ENCODE measurements around the gene ABHD2. TPM values are rescaled to one million over a fixed set of nuclear protein-coding genes. Genes with fewer than 3 reads are reported as not detected.

Gene ABHD2
- total RNA-seq, 1 experiment from 2014 or later = 15.6 TPM

- Mint-ChIP-seq H3K4me3 (no peak overlapping the region), H3K9me3 (no peaks in the 10 kb centered on the region), H3K27me3 (ENCODE audit: low read depth) (no peaks in the 10 kb centered on the region), H3K4me1 (peaks cover 0 to 13% of the 10 kb centered on the region in 2 experiments; a peak in 2 of 4 replicates), H3K27ac (peak overlapping the region in 1 of 3 experiments; percentile 4; a peak in 3 of 7 replicates), H3K36me3 (ENCODE audit: insufficient read depth in 1 of 3, low read depth in 3 of 3) (peaks cover 0 to 4% (median 4%) of the 10 kb centered on the region in 3 experiments; a peak in 3 of 7 replicates)
- Histone ChIP-seq H4K20me1 (ENCODE audit: control insufficient read depth, insufficient read depth, insufficient read length) (no peaks in the 10 kb centered on the region), H3K9me3 (ENCODE audit: control insufficient read depth, low read depth, low read length) (no peaks in the 10 kb centered on the region), H4K5ac (ENCODE audit: insufficient read length, low read depth, low read length) (no peak overlapping the region), H3K27ac (ENCODE audit: insufficient read length, low read depth, low read length) (no peak overlapping the region), H2BK20ac (ENCODE audit: low read depth, low read length, poor library complexity, severe bottlenecking) (no peak overlapping the region), H3K79me2 (ENCODE audit: insufficient read depth, low read length) (no peaks in the 10 kb centered on the region), H2BK120ac (ENCODE audit: low read depth, low read length, poor library complexity, severe bottlenecking) (no peak overlapping the region), H3K23ac (ENCODE audit: insufficient read length, low read depth, low read length) (no peak overlapping the region), H3K14ac (ENCODE audit: insufficient read depth, low read length) (no peak overlapping the region), H2AFZ (ENCODE audit: low read length) (no peak overlapping the region), H4K91ac (ENCODE audit: insufficient read length, low read depth, low read length) (no peak overlapping the region), H3T11ph (ENCODE audit: low read length) (no peak overlapping the region), H3K27me3 (ENCODE audit: insufficient read depth, low read length) (no peaks in the 10 kb centered on the region), H2AK5ac (ENCODE audit: insufficient read length, low read length) (no peak overlapping the region), H3K4me2 (ENCODE audit: insufficient read depth, insufficient read length, low read length) (no peak overlapping the region), H3K18ac (ENCODE audit: insufficient read length, low read depth, low read length) (no peak overlapping the region), H2BK12ac (ENCODE audit: insufficient read length, low read depth, low read length) (no peak overlapping the region), H4K8ac (replicated peaks; ENCODE audit: insufficient read length, low read depth, low read length) (no peak overlapping the region), H2BK15ac (ENCODE audit: low read depth, low read length) (no peak overlapping the region), H3K56ac (ENCODE audit: insufficient read length, low read depth, low read length) (no peak overlapping the region), H3K23me2 (ENCODE audit: insufficient read length, low read depth, low read length, poor library complexity, severe bottlenecking) (no peaks in the 10 kb centered on the region), H3K79me1 (ENCODE audit: insufficient read depth, low read depth, low read length, poor library complexity, severe bottlenecking) (no peaks in the 10 kb centered on the region), H3K4ac (ENCODE audit: low read depth, low read length) (no peak overlapping the region), H2BK5ac (ENCODE audit: insufficient read length, low read length) (no peak overlapping the region), H3K9ac (ENCODE audit: extremely low read depth, insufficient read length, low read length) (no peak overlapping the region), H3K4me1 (ENCODE audit: insufficient read depth, low read length) (peaks cover 2% of the 10 kb centered on the region; the same call in 1 of the 2 replicates)
- DNase-seq = no peak
- no CpG with 5 or more reads among the region's 8 CpGs for WGBS (ENCODE audit: extremely low coverage, insufficient read length, low lambda C conversion rate)
- TF ChIP-seq CTCF (conservative IDR thresholded peaks at IDR 0.05) = no peak
Measured at GRCh38 chr15:89101302-89102193, 13.3 kb downstream of the ABHD2 start.
